Embryonic facial prominence (tissue), 1 donor: Measurements from ENCODE around the gene C3orf52.

Source experiments
- DNase-seq: peaks from one replicate; pipeline ENCODE4 v3.0.0-alpha.2; 2016; ENCODE audit errors: extremely low spot score

Gene C3orf52

DNA sequence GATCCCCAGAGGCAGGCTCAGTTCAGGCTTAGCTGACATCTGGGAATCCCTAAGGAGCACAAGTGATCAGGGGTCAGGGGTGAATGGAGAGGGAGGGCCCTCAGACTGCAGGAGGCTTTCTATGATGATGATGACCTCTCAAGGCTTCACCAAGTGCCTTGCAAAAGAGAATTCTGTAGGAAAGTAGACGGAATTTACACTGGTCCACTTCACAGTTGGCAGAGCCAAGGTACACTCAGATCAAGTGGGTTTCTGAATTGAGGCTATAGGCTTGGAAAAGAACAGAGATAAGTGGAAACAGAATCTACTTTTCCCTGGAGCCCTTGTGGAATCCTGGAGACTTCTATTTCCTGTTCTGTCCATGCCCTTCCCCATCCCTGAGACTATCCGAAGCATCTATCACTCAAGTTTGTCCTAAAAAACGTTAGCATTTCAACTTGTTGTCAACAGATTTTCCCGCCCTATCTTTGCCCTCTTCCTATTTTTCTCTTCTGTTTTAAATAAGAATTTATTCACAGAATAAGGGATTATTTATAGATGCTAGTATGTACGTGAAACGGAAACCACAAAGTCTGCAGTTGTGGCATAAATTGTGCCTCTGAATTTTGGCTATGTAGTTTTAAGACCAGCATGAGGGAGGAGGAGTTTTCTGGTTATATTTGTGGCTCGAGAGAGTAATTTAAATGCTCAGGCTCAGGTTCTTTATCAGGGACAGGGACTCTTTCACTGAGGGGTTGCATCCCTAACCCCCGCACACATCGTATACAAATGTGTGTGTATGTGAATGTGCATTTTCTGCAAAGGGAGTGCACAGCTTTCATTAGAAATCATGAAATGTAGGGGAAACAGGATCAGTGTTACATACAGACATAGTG lies 34.0 kb downstream of the C3orf52 start:
- DNase-seq = no peak

- DNase-seq = no peak
Measured at GRCh38 chr3:112121577-112122547, 35.7 kb downstream of the C3orf52 start.

GRCh38 chr3:112122870-112123269 lies 36.7 kb downstream of the C3orf52 start:
- DNase-seq = no peak

DNA sequence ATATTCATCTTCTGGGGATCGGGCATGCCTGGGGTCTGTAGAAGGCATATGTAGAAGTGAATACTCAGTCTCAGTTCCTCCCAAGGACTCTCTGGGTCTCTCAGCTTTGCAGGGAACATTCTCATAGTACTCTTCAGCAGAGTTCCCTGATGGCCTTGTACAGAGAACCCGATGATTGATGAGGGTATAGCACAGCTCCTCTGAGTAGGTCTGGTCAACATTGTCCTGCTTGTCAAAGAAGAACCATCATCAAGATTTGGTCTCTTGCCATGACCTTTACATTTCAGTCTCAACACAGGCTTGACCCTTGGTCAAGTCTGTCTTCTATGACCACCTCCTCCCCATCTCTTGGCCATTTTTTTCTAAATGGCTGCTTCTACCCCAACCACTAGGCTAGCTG lies 37.4 kb downstream of the C3orf52 start:
- DNase-seq = no peak

- DNase-seq = no peak
Measured at GRCh38 chr3:112124907-112125607, 38.9 kb downstream of the C3orf52 start.

DNA sequence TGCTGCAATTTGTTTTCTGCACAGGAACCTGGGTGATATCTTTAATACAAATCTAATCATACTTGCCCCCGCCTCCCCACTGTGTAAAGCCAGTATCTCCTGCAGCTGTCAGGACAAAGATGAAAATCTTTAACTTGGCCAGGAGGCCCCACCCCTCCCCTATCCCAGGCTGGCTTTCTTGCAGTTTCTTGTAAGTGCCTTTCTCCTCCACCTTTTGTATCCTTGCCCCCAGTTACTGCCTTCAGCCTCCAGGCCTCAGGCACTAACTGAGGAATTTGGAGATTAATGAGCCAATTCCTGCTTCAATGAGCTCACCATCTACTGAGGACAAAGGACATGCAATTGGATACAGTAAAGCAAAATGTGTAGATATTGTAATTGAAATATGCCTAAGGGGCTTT lies 40.3 kb downstream of the C3orf52 start:
- no peak for DNase-seq

- DNase-seq = no peak
Measured at GRCh38 chr3:112127522-112128494, 41.6 kb downstream of the C3orf52 start.

DNA sequence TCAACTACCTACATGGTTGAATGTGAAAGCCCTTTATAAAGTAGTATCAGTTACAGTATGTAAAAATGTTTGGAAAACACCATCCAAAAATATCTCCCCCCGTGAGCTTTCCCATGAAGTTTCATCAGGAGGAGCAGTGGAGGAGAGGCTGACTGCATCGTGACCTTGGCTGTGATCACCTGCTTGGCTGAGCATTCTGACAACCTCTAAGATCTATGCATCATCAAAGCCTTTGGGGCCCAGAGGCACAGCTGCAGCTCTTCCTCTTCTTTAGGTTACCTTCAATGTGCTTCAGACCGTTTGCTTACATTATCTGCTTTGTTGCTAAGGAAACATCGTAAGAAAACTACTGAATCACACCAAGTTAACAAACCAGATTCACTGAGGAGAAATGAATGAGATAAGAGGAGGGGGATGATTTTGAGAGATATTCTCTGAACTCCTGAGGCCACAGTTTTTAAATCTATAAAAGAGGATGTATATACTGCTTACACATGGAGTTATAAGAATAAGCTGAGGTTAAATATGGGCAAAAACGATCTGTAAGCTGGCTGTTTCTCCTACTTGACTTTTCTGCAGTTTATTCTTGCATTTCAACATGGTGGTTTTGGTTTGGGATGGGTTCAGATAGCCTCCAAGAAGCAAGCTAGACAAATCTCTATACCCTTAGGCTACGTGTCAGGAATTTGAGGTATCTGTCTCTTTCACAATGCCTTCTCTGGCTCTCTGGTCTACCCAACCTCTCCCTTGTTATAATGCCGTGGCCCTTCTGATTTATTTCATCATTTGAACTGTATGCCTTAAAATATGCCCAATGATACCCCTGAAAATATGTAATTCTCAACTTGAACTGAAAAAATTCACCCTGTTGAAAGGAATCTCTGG lies 42.9 kb downstream of the C3orf52 start:
- no peak for DNase-seq

GRCh38 chr3:112129925-112130637 lies 43.9 kb downstream of the C3orf52 start:
- no peak for DNase-seq

DNA sequence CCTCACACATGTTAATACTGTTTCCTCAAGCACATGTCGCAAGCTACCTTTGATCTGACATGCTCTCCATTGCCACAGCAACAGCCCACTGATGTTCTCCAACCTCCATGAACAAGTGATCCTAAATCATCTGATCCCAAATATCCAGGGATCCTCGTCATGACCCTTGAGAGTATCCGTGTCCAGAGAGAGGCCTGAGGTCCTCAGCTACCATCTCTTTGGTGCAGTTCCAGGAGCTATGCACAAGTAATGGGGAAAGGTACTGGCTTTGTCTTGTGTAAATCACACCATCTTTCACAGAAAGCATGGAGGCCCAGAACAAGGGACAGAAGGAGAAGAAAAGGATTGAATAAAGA lies 44.4 kb downstream of the C3orf52 start:
- DNase-seq = no peak

DNA sequence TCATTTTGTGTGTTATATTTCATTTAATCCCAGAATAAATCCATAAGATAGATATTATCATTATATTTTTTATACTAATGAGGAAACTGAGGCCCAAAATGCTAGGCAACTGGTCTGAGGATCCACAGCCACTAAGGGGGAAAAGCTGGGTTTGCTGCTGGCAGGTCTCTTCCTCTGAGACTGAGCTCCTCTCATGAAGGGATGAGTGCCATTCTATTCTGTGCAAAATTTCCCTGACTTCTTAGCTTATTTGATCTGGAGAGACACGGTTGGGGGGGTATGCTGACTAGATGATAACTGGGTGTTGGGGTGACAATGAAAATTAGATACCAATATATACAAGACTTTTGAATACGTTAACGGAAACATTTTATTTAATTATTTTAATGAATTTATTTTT lies 44.9 kb downstream of the C3orf52 start:
- DNase-seq = no peak

DNA sequence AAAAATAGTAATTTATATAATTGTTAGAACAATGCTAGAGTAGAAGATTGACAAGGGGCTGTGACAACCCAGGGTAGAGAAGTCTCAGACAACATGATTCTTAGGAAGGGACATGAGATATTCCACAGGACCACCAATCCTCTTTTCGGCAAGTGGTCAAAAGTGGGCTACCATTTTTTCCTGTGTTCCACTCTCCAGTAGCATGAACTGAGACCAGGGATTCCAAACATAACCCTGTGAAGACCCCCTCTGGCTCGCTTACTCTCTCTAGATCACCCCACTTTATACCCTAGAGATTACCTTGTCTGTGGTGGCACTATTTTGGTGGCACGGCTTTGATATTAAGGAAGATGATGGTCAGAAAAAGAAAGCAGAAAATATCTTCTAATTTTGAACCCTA lies 45.9 kb downstream of the C3orf52 start:
- DNase-seq = no peak

DNA sequence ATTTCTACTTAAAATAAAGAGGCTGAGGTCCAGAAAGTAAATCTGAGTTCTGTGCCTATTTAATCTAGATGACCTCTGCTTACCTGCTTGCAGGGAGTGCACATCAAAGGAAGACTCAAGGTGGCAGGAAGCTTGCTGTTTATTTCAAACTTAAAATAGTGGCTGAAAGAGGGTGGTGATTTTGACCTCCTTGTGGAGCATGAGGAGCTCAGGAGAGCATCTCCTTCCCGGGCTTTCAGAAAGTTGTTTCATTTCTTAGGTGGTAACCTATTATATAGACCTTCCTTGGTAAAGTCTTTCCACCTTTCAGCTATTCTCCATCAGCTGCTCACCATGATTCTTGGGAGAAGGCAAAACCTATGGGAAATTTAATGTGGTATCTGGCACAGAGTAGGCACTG lies 46.4 kb downstream of the C3orf52 start:
- DNase-seq = no peak

GRCh38 chr3:112132975-112133448 lies 46.8 kb downstream of the C3orf52 start, which contains the start of gene GCSAM:
GCSAM (minus strand) TSS chr3:112133248; CDS start chr3:112133120, 128 bp downstream.
- no peak for DNase-seq

DNA sequence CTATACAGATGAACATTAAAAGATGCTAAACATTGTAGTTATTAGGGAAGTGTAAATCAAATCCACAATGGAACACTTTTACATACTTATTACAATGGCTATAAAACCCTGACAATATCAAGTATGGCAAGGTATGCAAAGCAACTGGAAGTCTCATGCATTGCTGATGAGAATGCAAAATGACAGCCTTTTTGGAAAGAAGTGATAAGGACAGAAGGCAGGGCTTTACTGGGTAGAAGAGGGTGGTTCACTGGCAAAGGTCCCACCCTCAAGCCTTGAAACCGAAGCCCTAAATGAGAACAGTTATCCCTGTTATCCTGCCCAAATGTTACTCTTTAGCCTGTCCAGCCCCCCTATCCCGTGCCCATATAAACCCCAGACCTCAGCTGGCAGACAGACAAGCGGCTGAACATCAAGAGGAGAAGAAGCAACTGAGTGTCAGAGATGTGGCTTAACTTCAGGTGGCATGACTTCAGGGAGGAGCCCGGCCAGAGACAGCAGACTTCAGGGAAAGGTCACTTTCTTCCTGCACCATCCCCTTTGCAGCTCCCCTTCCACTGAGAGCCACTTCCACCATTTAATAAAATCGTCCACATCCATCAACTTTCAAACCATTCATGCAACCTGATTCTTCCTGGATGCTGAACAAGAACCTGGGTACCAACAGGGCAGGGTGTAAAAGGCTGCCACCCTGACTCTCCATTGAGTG lies 47.6 kb downstream of the C3orf52 start:
- DNase-seq = no peak

DNA sequence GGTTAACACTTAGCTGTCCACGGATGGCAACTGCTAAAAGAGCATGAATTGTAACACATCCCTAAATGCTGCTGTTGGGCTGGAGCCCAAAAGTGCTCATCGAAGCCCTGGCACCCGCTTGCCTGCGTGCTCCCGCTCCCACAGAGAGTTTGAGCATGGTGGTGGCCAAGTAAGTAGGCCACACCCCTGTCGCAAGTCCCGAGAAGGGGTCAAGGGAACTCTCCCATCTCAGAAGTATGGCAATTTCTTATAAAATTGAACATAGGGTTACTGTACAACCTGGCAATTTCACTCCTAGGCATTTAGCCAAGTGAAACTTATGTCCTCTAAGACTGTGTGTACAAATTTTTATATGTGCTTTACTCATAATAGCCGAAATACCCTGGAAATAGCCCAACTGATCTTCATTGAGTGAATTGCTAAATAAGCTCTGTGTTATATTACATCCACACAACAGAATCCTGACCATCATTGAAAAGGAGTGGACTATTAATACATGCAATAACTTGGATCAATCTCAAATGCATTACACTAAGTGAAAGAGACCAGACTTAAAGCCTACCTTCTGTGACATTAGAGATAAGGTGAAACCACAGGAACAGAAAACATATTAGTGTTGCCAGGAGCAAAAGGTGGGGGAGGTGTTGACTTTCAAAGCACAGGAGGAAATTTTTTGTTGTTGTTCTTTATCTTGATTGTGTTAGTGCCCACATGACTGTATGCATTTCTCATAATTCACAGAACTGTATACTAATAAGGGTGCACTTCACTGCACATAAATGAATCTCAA lies 48.3 kb downstream of the C3orf52 start:
- no peak for DNase-seq

DNA sequence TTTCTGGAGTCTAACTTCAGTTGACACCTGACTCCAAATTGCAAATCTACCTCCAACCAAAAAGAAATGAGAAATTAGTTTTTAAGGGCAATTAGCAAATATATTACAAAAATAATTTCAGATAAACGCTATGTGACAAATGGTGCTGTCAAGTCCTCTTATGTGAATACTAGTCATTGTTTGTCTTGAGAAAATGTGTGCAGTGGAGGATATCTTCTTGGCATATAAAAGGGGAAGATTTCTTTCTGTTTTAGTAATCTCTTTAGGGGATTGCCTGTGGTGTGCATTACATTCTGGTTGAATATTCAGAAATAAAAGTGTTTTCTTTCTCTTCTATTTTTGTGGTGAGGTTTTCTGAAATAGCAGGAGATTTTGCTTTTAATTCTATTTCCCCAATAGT lies 49.9 kb downstream of the C3orf52 start:
- DNase-seq = no peak
